ENCODE results near the gene ZSCAN23.

GRCh38 chr6:28489366-28490204, 46.3 kb upstream of the ZSCAN23 start:
- TF ChIP-seq, protein P1, sequence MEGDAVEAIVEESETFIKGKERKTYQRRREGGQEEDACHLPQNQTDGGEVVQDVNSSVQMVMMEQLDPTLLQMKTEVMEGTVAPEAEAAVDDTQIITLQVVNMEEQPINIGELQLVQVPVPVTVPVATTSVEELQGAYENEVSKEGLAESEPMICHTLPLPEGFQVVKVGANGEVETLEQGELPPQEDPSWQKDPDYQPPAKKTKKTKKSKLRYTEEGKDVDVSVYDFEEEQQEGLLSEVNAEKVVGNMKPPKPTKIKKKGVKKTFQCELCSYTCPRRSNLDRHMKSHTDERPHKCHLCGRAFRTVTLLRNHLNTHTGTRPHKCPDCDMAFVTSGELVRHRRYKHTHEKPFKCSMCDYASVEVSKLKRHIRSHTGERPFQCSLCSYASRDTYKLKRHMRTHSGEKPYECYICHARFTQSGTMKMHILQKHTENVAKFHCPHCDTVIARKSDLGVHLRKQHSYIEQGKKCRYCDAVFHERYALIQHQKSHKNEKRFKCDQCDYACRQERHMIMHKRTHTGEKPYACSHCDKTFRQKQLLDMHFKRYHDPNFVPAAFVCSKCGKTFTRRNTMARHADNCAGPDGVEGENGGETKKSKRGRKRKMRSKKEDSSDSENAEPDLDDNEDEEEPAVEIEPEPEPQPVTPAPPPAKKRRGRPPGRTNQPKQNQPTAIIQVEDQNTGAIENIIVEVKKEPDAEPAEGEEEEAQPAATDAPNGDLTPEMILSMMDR (conservative IDR thresholded peaks at IDR 0.05; ENCODE audit: low read depth, low read length) = no peak
- TF ChIP-seq EZH2 (IDR thresholded peaks at IDR 0.05; ENCODE audit: borderline replicate concordance, low read depth, low read length, poor library complexity, severe bottlenecking) = no peak
